Motor neuron (in vitro differentiated cells): ENCODE data around the gene KLHL5. TPM values are rescaled to one million over a fixed set of nuclear protein-coding genes. Genes with fewer than 3 reads are reported as not detected.

Experiments
- ATAC-seq, 8 experiments: fragments of 200-7000 bp; cut with Tn5 transposase; replicated peaks in 6 of 8; 2 replicates each; pipeline ENCODE4 v1.8.0; 2021; ENCODE audit warnings: mild to moderate bottlenecking in 8 of 8, moderate library complexity in 8 of 8
- H3K27ac ChIP-seq, 2 donors: fragments of 250-450 bp; sonication (Bioruptor Pico); 2 replicates each; pipeline ENCODE4 v1.9.0; 2021; ENCODE audit warnings: antibody characterized with exemption in 2 of 2, mild to moderate bottlenecking in 2 of 2, moderate library complexity in 1 of 2
- H3K4me1 ChIP-seq, 2 donors: fragments of 250-450 bp; sonication (Bioruptor Pico); replicated peaks in 1 of 2; 2 replicates each; pipeline ENCODE4 v1.6.1; 2021; ENCODE audit warnings: antibody characterized with exemption in 2 of 2, mild to moderate bottlenecking in 2 of 2, moderate library complexity in 1 of 2
- H3K4me3 ChIP-seq, 5 donors: fragments of 250-450 bp; sonication (Bioruptor Pico); 2 replicates each; pipeline ENCODE4 v1.9.0; 2021; ENCODE audit warnings: antibody characterized with exemption in 5 of 5, mild to moderate bottlenecking in 5 of 5, moderate library complexity in 4 of 5
- WGBS, 10 experiments: fragments of 450-650 bp; shearing (Covaris generic); methylation state at CpG; one replicate each; pipeline ENCODE4 v1.0.0; 2022; 5-methylcytosine and 5-hydroxymethylcytosine counted together
- in situ Hi-C, 9 experiments: fragments of 400-800 bp; cut with MboI; loops; one replicate each; pipeline ENCODE4 v1.15.0; 2021; ENCODE audit warnings: low sequenced_read_pairs in 9 of 9, low pct_unique_long_range_greater_than_20kb in 2 of 9; ENCODE audit not compliant: unreplicated experiment in 9 of 9
- total RNA-seq, 8 experiments: library from RNA; unstranded; fragments of 300-600 nt; gene quantifications; 2 replicates each; pipeline versions ENCODE4 v1.2.3 to v1.2.4, GENCODE V29; 2022

Gene KLHL5
- total RNA-seq, 8 experiments from 2014 or later: 15.6 to 87.3 (median 34.3) TPM

DNA sequence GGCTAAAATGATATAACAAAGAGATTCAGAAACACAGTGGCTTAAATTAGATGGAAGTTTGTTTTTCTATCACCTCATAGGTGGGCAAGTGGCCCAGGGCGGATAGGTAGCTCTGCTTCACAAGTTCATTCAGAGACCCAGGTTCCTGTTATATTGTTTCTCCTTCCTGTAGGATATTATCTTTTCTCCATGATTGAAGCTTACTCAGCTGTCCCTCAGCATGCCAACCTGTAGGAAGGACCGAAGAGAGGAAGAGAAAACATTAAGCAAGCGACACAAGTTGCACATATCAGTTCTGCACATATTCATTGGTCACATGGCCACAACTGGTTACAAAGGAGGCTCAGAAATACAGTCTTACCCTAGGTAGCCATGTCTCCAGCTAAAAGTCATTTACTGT, 6.9 kb downstream of the KLHL5 start:
- Histone ChIP-seq H3K27ac (no peak overlapping the region), H3K4me1 (peaks cover 0 to 18% of the 10 kb centered on the region in 2 donors), H3K4me3 (no peak overlapping the region)
- WGBS, 10 experiments: 82 to 100% (median 92%) methylated on average over 1 to 3 of the region's 3 CpGs; no CpG with 5 or more reads in 1 of the 10 experiments
- in situ Hi-C loops: no loop called here
- no peak for ATAC-seq

DNA sequence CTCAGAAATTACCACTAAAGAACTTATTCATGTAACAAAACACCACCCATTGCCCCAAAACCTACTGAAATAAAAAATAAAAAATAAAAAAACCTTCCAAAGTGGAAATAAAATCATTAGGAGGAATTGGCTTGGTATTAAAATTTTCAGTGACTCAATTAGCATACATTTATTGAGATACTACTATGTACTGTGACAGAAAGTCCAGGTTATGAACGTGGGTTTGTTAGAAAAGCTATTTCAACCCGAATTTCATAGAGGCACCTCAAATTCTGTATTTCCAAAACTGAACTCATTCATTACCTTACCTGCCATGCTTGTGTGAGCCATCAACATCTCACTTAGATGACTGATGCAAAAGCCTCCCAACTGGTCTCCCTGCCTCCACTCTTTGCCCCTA, 16.8 kb downstream of the KLHL5 start:
- H3K27ac ChIP-seq: no peak overlapping the region
- H3K4me1 ChIP-seq: peaks cover 0 to 18% of the 10 kb centered on the region in 2 donors
- in situ Hi-C loops: no loop called here
- no peak for ATAC-seq
- WGBS, 10 experiments: 24 to 94% (median 83%) methylated on average over 2 of the region's 2 CpGs; no CpG with 5 or more reads in 1 of the 10 experiments
- no peak overlapping the region for H3K4me3 ChIP-seq

GRCh38 chr4:39083164-39083563, 21.1 kb downstream of the KLHL5 start:
- in situ Hi-C loops: no loop called here
- ATAC-seq: no peak
- Histone ChIP-seq H3K4me1 (peaks cover 0 to 35% of the 10 kb centered on the region in 2 donors), H3K4me3 (no peak overlapping the region), H3K27ac (no peak overlapping the region)

GRCh38 chr4:39085891-39086290, 23.9 kb downstream of the KLHL5 start:
- no peak overlapping the region for H3K27ac ChIP-seq
- H3K4me3 ChIP-seq: no peak overlapping the region
- in situ Hi-C loops: no loop called here
- WGBS, 10 experiments: 32 to 100% (median 88%) methylated on average over 1 to 5 of the region's 5 CpGs; no CpG with 5 or more reads in 1 of the 10 experiments
- peak in 1 of 8 experiments; percentile 28 for ATAC-seq
- peaks cover 0 to 31% of the 10 kb centered on the region in 2 donors for H3K4me1 ChIP-seq

GRCh38 chr4:39096847-39097246, 34.8 kb downstream of the KLHL5 start:
- in situ Hi-C loops: no loop called here
- Histone ChIP-seq H3K4me1 (no peaks in the 10 kb centered on the region), H3K4me3 (no peak overlapping the region), H3K27ac (no peak overlapping the region)
- no peak for ATAC-seq
- 71 to 100% (median 100%) methylated on average over 1 of the region's 1 CpG; no CpG with 5 or more reads in 1 of the 10 experiments for WGBS, 10 experiments

- no peak for ATAC-seq
- H3K4me1 ChIP-seq: no peaks in the 10 kb centered on the region
- 86 to 100% (median 96%) methylated on average over 2 to 5 of the region's 5 CpGs for WGBS, 10 experiments
- no peak overlapping the region for H3K27ac ChIP-seq
- no peak overlapping the region for H3K4me3 ChIP-seq
- in situ Hi-C loops: no loop called here
These were observed 35.3 kb downstream of the KLHL5 start for GRCh38 chr4:39097290-39097689.

- no peaks in the 10 kb centered on the region for H3K4me1 ChIP-seq
- no peak overlapping the region for H3K27ac ChIP-seq
- 60 to 100% (median 87%) methylated on average over 1 to 7 of the region's 7 CpGs for WGBS, 10 experiments
- in situ Hi-C loops: loop anchor here in 1 of 9 experiments (25.0 kb wide), 1 partner anchor 190 kb away; no protein-coding TSS in a partner anchor
- peak in 2 of 8 experiments; percentile 17 to 22 for ATAC-seq
- H3K4me3 ChIP-seq: no peak overlapping the region
These were observed 40.3 kb downstream of the KLHL5 start for GRCh38 chr4:39102297-39102696.

DNA sequence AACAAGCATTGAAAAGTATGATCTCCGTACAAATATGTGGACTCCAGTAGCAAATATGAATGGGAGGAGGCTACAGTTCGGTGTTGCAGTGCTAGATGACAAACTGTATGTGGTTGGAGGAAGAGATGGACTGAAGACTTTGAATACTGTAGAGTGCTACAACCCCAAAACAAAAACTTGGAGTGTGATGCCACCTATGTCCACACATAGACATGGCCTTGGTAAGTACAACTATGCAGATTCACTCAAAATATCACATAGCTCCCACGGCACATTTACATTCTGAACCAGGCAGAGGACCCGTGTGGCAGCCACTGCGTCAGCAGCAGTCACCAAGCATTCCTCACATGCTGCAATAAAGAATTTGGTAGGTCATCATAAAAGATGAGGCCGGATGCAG, 41.3 kb downstream of the KLHL5 start:
- Histone ChIP-seq H3K4me1 (no peaks in the 10 kb centered on the region), H3K27ac (no peak overlapping the region), H3K4me3 (no peak overlapping the region)
- in situ Hi-C loops: loop anchor here in 1 of 9 experiments (25.0 kb wide), 1 partner anchor 191 kb away; no protein-coding TSS in a partner anchor
- 82 to 100% (median 92%) methylated on average over 1 to 6 of the region's 6 CpGs; no CpG with 5 or more reads in 2 of the 10 experiments for WGBS, 10 experiments
- no peak for ATAC-seq

DNA sequence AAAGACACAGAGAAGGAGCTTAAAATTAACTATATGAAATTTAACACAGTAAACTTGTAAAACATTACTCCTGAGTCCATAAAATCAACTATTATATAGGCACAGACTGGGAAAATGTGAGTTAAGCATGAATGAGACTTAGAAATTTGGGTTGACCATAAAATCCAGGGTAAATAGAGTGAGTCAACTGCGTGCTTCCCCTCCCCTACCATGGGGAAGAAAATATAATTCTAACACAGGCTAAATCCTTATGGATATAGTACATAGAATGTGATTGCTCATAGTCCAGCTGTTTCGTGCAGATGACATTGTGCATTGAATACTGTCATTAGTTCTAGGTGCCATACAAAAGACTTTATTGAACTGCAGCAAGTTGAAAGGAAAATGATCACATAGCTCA, 42.2 kb downstream of the KLHL5 start:
- WGBS, 10 experiments: 76 to 100% (median 84%) methylated on average over 1 to 2 of the region's 2 CpGs
- no peak overlapping the region for H3K4me3 ChIP-seq
- H3K27ac ChIP-seq: no peak overlapping the region
- ATAC-seq: no peak
- no peaks in the 10 kb centered on the region for H3K4me1 ChIP-seq
- in situ Hi-C loops: loop anchor here in 1 of 9 experiments (25.0 kb wide), 1 partner anchor 192 kb away; no protein-coding TSS in a partner anchor

- in situ Hi-C loops: loop anchor here in 1 of 9 experiments (25.0 kb wide), 1 partner anchor 194 kb away; no protein-coding TSS in a partner anchor
- WGBS, 10 experiments: 92 to 100% (median 100%) methylated on average over 2 to 4 of the region's 4 CpGs; no CpG with 5 or more reads in 2 of the 10 experiments
- Histone ChIP-seq H3K27ac (no peak overlapping the region), H3K4me1 (no peaks in the 10 kb centered on the region), H3K4me3 (no peak overlapping the region)
- ATAC-seq: no peak
These were observed 44.0 kb downstream of the KLHL5 start for GRCh38 chr4:39106011-39106410.

DNA sequence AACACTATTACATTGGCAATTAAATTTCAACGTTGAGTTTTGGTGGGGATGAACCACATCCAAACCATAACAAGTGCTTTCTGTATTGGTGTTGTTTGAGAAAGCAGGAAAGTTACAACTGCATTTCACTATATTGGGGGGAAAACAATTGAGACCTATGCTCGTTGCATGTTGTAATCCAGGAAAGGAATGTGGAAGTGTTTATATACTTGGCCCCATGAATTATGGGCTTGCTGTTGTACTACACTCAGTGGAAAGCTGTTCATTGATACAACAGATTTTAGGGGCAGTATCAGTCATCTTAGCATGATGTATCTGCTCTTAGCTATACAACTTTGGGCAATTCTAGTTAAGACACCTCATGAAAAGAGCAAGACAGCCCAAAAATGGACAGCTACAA, 52.4 kb downstream of the KLHL5 start:
- no peaks in the 10 kb centered on the region for H3K4me1 ChIP-seq
- in situ Hi-C loops: loop anchor here in 1 of 9 experiments (25.0 kb wide), 1 partner anchor 202 kb away; no protein-coding TSS in a partner anchor
- no peak overlapping the region for H3K27ac ChIP-seq
- H3K4me3 ChIP-seq: no peak overlapping the region
- no peak for ATAC-seq
- 0 to 100% (median 66%) methylated on average over 1 to 2 of the region's 2 CpGs; no CpG with 5 or more reads in 4 of the 10 experiments for WGBS, 10 experiments

- ATAC-seq: no peak
- Histone ChIP-seq H3K4me3 (no peak overlapping the region), H3K27ac (no peak overlapping the region), H3K4me1 (no peaks in the 10 kb centered on the region)
- in situ Hi-C loops: loop anchor here in 1 of 9 experiments (25.0 kb wide), 1 partner anchor 206 kb away; no protein-coding TSS in a partner anchor
- WGBS, 10 experiments: 88 to 100% (median 96%) methylated on average over 1 to 6 of the region's 6 CpGs; no CpG with 5 or more reads in 1 of the 10 experiments
These were observed 56.1 kb downstream of the KLHL5 start for GRCh38 chr4:39118034-39118658.

GRCh38 chr4:39120418-39120817, 58.4 kb downstream of the KLHL5 start:
- H3K4me1 ChIP-seq: no peaks in the 10 kb centered on the region
- 43 to 100% (median 83%) methylated on average over 1 of the region's 1 CpG; no CpG with 5 or more reads in 2 of the 10 experiments for WGBS, 10 experiments
- in situ Hi-C loops: loop anchor here in 1 of 9 experiments (25.0 kb wide), 1 partner anchor 208 kb away; no protein-coding TSS in a partner anchor
- H3K4me3 ChIP-seq: no peak overlapping the region
- H3K27ac ChIP-seq: no peak overlapping the region
- ATAC-seq: no peak
